ENCODE results near the gene RGS19.

The RGS19 gene

GRCh38 chr20:64035066-64035932 lies 44.0 kb downstream of the RGS19 start:
- no peak for DNase-seq (ENCODE audit: low read depth)

GRCh38 chr20:64033981-64034493 lies 45.3 kb downstream of the RGS19 start:
- no peak for DNase-seq (ENCODE audit: low read depth)

- no peak for DNase-seq (ENCODE audit: low read depth)
These were observed 46.4 kb downstream of the RGS19 start for GRCh38 chr20:64032706-64033624.

- no peak for DNase-seq (ENCODE audit: low read depth)
These were observed 47.5 kb downstream of the RGS19 start for GRCh38 chr20:64031822-64032314.

GRCh38 chr20:64030371-64031134 lies 48.8 kb downstream of the RGS19 start:
- DNase-seq (ENCODE audit: low read depth): no peak

GRCh38 chr20:64029293-64030117 lies 49.8 kb downstream of the RGS19 start:
- no peak for DNase-seq (ENCODE audit: low read depth)

GRCh38 chr20:64027981-64028685 lies 51.2 kb downstream of the RGS19 start:
- DNase-seq (ENCODE audit: low read depth): no peak

- DNase-seq (ENCODE audit: low read depth): peak; percentile 58
These were observed 53.4 kb downstream of the RGS19 start for GRCh38 chr20:64025826-64026412.

- no peak for DNase-seq (ENCODE audit: low read depth)
These were observed 54.1 kb downstream of the RGS19 start for GRCh38 chr20:64025101-64025825.

GRCh38 chr20:64024141-64024990 lies 55.0 kb downstream of the RGS19 start:
- DNase-seq (ENCODE audit: low read depth): no peak

- DNase-seq (ENCODE audit: low read depth): no peak
These were observed 55.8 kb downstream of the RGS19 start for GRCh38 chr20:64023361-64024140.

All from fibroblast of gingiva (primary cell).